WI38 (cell line): ENCODE results near the gene FAM217B.

Experiments
- H3K4me3 ChIP-seq: 2 replicates; pipeline ENCODE4 v1.5.1; 2011; ENCODE audit warnings: low read depth, mild to moderate bottlenecking, control low read depth, low read length
- TF ChIP-seq, protein P1 (sequence below): IDR thresholded peaks from 2 replicates; pipeline ENCODE4 v1.5.1; 2012; ENCODE audit warnings: low read depth, mild to moderate bottlenecking, control low read depth, low read length

The FAM217B gene

GRCh38 chr20:59976156-59976782 is 36.1 kb downstream of the FAM217B start:
- TF ChIP-seq, protein P1, sequence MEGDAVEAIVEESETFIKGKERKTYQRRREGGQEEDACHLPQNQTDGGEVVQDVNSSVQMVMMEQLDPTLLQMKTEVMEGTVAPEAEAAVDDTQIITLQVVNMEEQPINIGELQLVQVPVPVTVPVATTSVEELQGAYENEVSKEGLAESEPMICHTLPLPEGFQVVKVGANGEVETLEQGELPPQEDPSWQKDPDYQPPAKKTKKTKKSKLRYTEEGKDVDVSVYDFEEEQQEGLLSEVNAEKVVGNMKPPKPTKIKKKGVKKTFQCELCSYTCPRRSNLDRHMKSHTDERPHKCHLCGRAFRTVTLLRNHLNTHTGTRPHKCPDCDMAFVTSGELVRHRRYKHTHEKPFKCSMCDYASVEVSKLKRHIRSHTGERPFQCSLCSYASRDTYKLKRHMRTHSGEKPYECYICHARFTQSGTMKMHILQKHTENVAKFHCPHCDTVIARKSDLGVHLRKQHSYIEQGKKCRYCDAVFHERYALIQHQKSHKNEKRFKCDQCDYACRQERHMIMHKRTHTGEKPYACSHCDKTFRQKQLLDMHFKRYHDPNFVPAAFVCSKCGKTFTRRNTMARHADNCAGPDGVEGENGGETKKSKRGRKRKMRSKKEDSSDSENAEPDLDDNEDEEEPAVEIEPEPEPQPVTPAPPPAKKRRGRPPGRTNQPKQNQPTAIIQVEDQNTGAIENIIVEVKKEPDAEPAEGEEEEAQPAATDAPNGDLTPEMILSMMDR: no peak
- no peak overlapping the region for H3K4me3 ChIP-seq

DNA sequence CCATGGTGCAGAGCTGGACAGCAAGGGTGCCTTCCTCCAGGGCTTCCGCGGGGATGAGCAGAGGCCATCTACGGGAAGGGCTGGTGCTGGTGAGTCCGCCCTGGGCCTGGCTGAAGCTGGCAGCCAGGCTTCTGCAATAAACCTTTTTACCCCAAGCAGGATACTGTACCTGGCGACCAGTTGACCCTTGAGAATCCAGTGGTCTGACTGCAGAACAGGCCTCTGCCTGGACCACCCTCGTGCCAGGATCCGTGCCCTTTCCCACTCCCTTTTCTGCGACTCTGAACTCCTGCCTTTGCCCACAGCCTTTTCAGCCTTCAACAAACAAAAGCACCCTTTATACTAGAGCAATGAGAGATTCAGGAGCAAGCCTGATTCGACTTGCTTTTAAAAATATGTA is 36.9 kb downstream of the FAM217B start:
- TF ChIP-seq, protein P1: no peak
- no peak overlapping the region for H3K4me3 ChIP-seq

- TF ChIP-seq, protein P1: no peak
- no peak overlapping the region for H3K4me3 ChIP-seq
Measured at GRCh38 chr20:59983076-59983475, 42.9 kb downstream of the FAM217B start.

DNA sequence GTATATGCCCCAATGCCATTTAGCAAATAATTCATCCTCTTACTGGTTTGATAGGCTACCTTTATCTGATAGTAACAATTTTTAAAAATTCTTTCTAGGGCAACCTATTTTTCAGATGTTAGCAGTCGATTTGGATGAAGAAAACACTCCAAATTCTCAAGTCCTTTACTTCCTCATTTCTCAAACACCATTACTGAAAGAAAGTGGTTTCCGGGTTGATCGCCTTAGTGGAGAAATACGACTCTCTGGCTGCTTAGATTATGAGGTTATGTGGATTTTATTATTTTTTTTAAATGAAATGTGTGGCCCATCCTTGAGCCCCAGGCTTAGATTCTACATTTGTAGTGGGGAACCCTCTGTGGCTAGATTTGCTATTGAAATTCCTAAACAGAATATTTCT is 44.4 kb downstream of the FAM217B start:
- TF ChIP-seq, protein P1: no peak

GRCh38 chr20:59985164-59985563 is 45.0 kb downstream of the FAM217B start:
- no peak overlapping the region for H3K4me3 ChIP-seq
- TF ChIP-seq, protein P1: no peak

More for the DNA sequence above, 44.4 kb downstream of the FAM217B start:
- H3K4me3 ChIP-seq: no peak overlapping the region

DNA sequence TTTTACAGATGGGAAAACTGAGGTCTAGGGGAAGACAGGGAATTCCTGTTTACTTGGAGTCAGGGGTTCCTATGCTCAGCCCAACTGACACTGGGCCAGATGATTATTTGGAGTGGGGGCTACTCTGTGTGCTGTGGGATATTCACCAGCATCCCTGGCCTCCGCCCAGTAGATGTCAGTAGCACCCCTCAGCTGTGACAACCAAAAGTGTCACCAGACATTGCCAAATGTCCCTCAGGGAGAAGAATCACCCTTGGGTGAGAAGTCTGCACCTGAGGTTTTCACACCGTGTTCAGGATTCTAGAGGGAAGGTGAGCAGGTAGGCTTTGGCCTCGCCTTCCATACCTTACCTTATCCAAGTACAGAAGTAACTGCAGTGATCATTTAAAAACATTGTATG is 45.7 kb downstream of the FAM217B start:
- no peak overlapping the region for H3K4me3 ChIP-seq

GRCh38 chr20:59987135-59987534 is 46.9 kb downstream of the FAM217B start:
- TF ChIP-seq, protein P1: no peak
- H3K4me3 ChIP-seq: no peak overlapping the region

More for the DNA sequence above, 45.7 kb downstream of the FAM217B start:
- TF ChIP-seq, protein P1: no peak
